HG02763 (cell line): ENCODE data around the gene ANKRD37.
"Not testable (repeated sequence)": the region's sequence is repeated elsewhere in the genome, so short reads cannot be mapped to it uniquely, and the experiment has no call there.

ENCODE experiments used
- ATAC-seq: cut with Tn5 transposase; IDR thresholded peaks from one replicate; pipeline ENCODE4 v1.9.1; 2021; ENCODE audit warnings: mild to moderate bottlenecking, moderate library complexity; ENCODE audit not compliant: unreplicated experiment

Gene ANKRD37

GRCh38 chr4:185396724-185397385, at the start of gene ANKRD37:
ANKRD37 (plus strand) TSS chr4:185396841; CDS start chr4:185396924, 83 bp downstream.
- no peak for ATAC-seq

DNA sequence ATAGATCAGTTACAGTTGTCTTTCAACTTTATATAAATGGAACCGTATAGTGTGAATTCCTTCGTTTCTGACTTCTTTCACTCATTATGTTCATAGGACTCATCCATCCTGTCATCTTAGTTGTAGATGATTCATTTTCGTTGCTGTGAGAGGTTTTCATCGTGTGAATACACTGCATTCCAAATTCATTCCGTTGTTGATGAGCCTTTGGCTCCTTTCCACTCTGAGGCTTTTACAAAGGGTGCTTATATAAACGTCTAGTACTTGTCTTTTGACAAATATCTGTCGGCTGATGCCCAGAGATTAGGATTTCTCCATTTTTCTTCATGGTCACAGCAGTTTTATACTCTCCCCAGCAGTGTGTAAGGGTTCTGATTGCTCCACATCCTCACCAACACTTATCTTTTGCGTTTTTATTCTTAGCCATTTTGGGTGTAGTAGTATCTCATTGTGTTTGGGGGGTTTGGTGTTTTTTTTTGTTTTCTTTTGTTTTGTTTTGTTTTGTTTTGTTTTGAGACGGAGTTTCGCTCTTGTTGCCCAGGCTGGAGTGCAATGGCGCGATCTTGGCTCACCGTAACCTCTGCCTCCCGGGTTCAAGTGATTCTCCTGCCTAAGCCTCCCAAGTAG, 49.6 kb upstream of the ANKRD37 start:
- no peak for ATAC-seq

DNA sequence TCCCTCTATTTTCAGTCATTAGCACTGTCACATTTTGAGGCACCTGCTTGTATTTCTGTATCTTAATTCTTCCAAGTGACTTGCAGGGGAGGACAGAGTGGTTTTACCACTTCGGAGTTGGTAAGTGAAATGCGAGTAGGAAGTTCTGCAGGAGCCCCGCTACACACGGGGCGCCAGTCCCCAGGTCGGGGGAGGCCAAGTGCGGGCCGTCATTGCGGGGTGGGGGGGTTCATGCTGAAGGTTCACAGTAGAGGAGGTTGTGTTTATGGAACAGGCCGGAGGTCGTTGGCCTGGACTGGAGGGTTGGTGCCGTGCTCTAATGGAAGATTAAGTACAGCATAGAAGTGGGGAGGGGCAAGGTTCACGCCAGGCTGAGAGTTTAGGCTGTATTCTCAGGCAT, 45.0 kb upstream of the ANKRD37 start:
- no peak for ATAC-seq

GRCh38 chr4:185352202-185352601, 44.4 kb upstream of the ANKRD37 start:
- no peak for ATAC-seq

DNA sequence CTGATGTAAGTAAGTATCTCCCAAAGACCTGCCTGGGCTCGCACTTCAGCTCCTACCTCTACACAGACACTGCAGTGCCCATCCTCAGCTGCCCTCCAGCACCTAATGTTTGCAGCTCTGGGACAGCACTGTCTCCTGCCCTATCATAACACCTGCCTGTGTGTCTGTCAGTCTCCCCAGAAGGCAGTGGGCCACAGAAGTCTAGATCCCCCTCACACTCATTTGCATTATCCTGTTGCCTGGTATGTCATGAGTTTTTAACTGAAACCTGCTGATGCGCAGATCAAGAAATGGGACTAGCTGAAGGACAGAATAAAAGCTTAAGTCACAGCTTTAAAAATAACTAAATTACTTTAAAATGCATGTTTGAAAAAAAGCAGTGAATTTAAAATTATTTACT, 43.9 kb upstream of the ANKRD37 start:
- no peak for ATAC-seq

- ATAC-seq: no peak
Measured at GRCh38 chr4:185357211-185357610, 39.4 kb upstream of the ANKRD37 start.

DNA sequence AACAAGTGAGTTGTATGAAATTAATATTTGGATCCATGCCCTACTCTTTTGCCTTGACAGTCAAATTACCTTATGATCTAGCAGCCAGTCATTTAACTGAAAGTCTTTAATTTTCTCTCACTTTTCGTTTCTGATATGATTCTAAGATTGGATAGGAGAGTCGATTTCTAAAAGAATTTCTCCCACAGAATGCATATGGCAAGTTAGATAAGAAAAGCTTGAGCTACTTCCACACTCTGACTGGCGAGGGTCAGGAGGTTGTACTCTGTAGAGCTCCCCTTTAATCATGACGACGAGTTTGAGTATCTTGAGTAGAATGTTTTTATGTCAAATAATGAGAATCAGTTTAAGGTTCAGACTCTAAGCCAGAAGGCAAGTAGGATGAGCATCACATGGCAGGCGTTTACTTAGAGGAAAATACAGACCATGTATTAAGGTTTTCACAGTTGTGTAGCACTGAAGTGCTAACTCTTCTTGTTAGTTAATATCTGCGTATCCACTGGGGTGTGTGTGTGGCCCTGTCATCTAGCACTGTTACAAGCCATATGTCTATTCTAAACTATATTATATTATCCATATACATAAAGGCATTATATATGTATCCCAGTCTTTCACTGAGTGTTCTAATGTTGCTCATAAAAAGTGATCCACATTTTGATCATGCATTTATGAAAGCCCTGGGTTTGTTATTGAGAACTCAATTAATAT, 38.8 kb upstream of the ANKRD37 start:
- ATAC-seq: no peak

GRCh38 chr4:185358514-185358913, 38.1 kb upstream of the ANKRD37 start:
- no peak for ATAC-seq

DNA sequence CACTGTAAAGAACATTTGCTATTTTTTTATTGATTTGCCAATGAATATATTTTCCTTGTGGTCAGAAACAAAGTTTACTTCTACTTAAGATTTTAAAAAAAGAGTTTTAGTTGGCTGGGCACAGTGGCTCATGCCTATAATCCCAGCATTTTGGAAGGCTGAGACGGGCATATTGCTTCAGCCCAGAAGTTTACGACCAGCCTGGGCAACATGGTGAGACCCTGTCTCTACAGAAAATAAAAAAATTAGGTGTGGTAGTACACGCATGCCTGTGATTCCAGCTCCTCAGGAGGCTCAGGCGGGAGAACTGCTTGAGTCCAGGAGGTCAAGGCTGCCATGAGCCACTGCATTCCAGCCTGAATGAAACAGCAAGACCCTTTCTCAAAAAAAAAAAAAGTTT, 37.7 kb upstream of the ANKRD37 start:
- ATAC-seq: no peak

DNA sequence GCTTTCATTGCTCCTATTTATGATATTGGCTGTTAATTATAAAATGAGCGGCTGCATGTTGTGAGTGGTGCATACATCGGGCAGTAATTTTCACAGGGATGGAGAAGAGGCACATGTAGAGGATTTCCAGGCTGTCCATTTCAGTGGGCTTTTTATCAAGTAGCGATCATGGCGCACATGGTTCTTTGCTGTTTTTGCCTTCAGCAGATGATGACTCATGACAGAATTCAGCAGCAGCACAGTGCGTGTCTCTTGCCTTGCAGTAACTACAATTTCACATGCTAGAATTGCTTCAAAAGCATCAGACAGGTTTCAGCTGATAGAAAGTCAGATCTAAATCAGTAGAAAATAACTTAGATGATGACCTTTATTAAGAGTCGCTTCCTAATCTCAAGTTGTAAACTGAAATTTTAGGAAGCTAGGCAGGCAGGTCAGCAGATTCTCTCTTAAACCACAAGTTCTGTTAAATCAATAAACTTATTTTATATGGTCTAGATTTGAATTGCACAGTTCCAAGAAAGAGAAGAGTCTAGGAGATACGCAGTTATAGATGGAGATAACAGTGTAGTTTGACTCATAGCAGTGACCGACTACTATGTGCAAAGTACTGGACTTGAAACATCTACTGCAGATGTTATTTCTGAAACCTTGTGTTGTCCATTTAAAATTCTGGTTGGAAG, 36.7 kb upstream of the ANKRD37 start:
- ATAC-seq: no peak

GRCh38 chr4:185361872-185362271, 34.8 kb upstream of the ANKRD37 start:
- no peak for ATAC-seq

DNA sequence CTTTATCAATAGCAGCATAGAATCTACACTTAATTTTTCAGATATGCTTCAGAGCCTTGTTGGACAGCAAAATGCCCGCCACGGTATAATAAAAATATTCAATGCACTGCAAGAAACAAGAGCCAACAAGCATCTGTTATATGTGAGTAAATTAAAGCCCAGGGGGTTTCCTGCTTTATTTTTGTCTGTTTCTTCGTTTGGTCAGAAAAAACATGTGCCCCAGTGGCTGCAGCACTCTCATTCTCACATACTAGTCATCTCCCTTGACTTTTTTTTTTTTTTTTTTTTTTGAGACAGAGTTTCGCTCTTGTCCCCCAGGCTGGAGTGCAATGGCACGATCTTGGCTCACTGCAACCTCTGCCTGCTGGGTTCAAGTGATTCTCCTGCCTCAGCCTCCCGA, 34.1 kb upstream of the ANKRD37 start:
- not testable (repeated sequence) for ATAC-seq

DNA sequence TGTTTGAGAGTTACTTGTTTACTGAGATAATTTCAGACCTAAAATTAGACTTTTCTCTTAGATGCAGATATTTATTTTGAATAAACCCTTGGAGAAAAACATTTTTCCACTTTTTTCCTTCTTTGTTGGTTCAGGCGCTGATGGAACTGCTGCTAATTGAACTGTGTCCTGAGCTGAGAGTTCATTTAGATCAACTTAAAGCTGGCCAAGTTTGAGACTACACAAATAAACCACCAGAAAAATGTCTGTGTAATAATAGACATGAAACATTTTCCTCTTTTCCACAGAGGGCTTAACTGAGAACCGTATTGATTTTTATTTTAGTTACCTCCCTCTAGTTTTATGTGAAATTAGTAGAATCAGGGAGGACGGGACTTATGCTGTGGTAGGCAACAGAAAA, 33.4 kb upstream of the ANKRD37 start:
- no peak for ATAC-seq

- ATAC-seq: no peak
Measured at GRCh38 chr4:185364886-185365285, 31.8 kb upstream of the ANKRD37 start.

GRCh38 chr4:185369731-185370130, 26.9 kb upstream of the ANKRD37 start:
- ATAC-seq: no peak

GRCh38 chr4:185370268-185370949, 26.2 kb upstream of the ANKRD37 start:
- ATAC-seq: no peak

DNA sequence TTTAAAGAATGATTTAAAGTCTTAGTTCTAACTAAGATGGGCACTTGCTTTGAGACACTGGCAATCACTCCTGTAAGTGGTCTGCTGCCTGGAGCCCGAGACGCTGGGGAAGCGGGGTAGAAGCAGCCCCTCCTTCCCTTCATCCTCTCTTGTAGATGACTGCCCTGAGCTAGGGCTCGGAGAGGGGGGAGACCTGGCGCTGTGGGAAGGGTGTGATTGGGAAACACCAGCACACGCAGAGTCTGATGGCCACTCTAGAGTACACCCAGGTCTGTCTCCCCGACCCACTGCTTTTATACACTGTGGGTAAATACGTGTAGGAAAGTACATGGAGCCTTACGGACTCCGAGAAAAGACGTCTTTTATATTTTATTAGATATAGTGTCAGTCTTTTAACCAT, 24.9 kb upstream of the ANKRD37 start:
- ATAC-seq: no peak

GRCh38 chr4:185374027-185374426, 22.6 kb upstream of the ANKRD37 start:
- ATAC-seq: no peak

- ATAC-seq: no peak
Measured at GRCh38 chr4:185374573-185374972, 22.1 kb upstream of the ANKRD37 start.

DNA sequence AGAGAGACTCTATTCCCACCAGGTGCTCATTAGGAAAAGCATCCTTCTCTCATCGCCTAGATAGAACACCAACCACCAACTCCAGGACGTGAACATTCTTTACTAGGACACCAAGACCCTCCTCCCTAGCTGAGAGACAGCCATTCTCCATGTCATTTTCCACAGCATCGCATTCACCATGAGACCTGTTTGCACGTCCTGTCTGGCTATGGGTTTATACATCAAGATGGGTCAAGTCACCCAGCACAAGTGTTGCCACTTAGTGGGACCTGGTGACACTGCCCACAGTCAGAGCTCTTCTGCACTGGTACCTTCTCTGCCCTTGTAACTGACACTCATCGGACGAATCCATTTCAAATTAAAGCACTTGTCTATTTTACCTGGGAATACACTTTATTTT, 18.4 kb upstream of the ANKRD37 start:
- ATAC-seq: no peak
